Measurements from ENCODE around the gene SCAMP5.

GRCh38 chr15:75034615-75035014, 39.3 kb downstream of the SCAMP5 start:
- TF ChIP-seq CTCF (IDR thresholded peaks at IDR 0.05) (no peak), ZFX (IDR thresholded peaks at IDR 0.05; ENCODE audit: borderline replicate concordance) (no peak)
